Progenitor cell of endocrine pancreas (in vitro differentiated cells): Measurements from ENCODE around the gene LRP6. TPM values are rescaled to one million over a fixed set of nuclear protein-coding genes. Genes with fewer than 3 reads are reported as not detected.
A peak's percentile ranks its signal among the peaks of the same experiment; 100 is the strongest.

ENCODE experiments used
- DNase-seq: peaks from one replicate; pipeline ENCODE4 v3.0.0; 2021; ENCODE audit warnings: low spot score; ENCODE audit not compliant: unreplicated experiment
- H3K27ac Mint-ChIP-seq: 2 replicates; pipeline ENCODE4 v1.8.0; 2021; ENCODE audit warnings: mild to moderate bottlenecking, moderate library complexity, mixed read lengths
- H3K27me3 Mint-ChIP-seq: 2 replicates; pipeline ENCODE4 v1.8.0; 2021; ENCODE audit warnings: mixed read lengths
- H3K36me3 Mint-ChIP-seq: 2 replicates; pipeline ENCODE4 v1.8.0; 2022; ENCODE audit warnings: mixed read lengths; ENCODE audit not compliant: insufficient read depth
- H3K4me1 Mint-ChIP-seq: 2 replicates; pipeline ENCODE4 v1.8.0; 2021; ENCODE audit warnings: low read depth, mixed read lengths
- H3K4me3 Mint-ChIP-seq: 2 replicates; pipeline ENCODE4 v1.8.0; 2021; ENCODE audit warnings: low read depth, mild to moderate bottlenecking, moderate library complexity, mixed read lengths
- H3K9me3 Mint-ChIP-seq: 2 replicates; pipeline ENCODE4 v1.8.0; 2021; ENCODE audit warnings: low read depth, mixed read lengths
- CTCF ChIP-seq: fragments of 200-600 bp; sonication (generic); IDR thresholded peaks from one replicate; pipeline ENCODE4 v1.5.0; 2021; ENCODE audit warnings: antibody characterized with exemption, mild to moderate bottlenecking; ENCODE audit not compliant: unreplicated experiment
- total RNA-seq: library from RNA; stranded (reverse); gene quantifications from 2 replicates; pipeline ENCODE4 v1.2.1, GENCODE V29; 2021

The LRP6 gene
- total RNA-seq, 1 donor from 2014 or later: 163 TPM

- no peak for DNase-seq
- peaks cover 9% of the 10 kb centered on the region for H3K4me1 Mint-ChIP-seq
- H3K27me3 Mint-ChIP-seq: peaks cover 6% of the 10 kb centered on the region
- H3K27ac Mint-ChIP-seq: peak overlapping the region; percentile 42
- H3K4me3 Mint-ChIP-seq: no peak overlapping the region
- no peaks in the 10 kb centered on the region for H3K9me3 Mint-ChIP-seq
- H3K36me3 Mint-ChIP-seq: peaks cover 2% of the 10 kb centered on the region
- no peak for TF ChIP-seq CTCF
Observed at GRCh38 chr12:12081836-12082497, 184.9 kb downstream of the LRP6 start.

GRCh38 chr12:12079291-12079690 is 187.6 kb downstream of the LRP6 start:
- H3K27ac Mint-ChIP-seq: no peak overlapping the region
- H3K27me3 Mint-ChIP-seq: peaks cover 6% of the 10 kb centered on the region
- TF ChIP-seq CTCF: no peak
- H3K4me3 Mint-ChIP-seq: no peak overlapping the region
- no peaks in the 10 kb centered on the region for H3K36me3 Mint-ChIP-seq
- no peaks in the 10 kb centered on the region for H3K9me3 Mint-ChIP-seq
- H3K4me1 Mint-ChIP-seq: peaks cover 3% of the 10 kb centered on the region
- DNase-seq: no peak

- no peak for TF ChIP-seq CTCF
- DNase-seq: peak; percentile 36
- H3K4me3 Mint-ChIP-seq: peak overlapping the region; percentile 43
Observed at GRCh38 chr12:12072064-12072760, 194.6 kb downstream of the LRP6 start.

GRCh38 chr12:12070674-12071656 is 195.9 kb downstream of the LRP6 start, which contains the start of gene BCL2L14:
Gene BCL2L14, plus strand, starts transcription at chr12:12070939. Its CDS starts 8,367 bp downstream, at chr12:12079306.
- TF ChIP-seq CTCF: no peak
- DNase-seq: no peak
- peaks cover 12% of the 10 kb centered on the region for H3K27me3 Mint-ChIP-seq
- no peaks in the 10 kb centered on the region for H3K36me3 Mint-ChIP-seq
- peaks cover 4% of the 10 kb centered on the region for H3K9me3 Mint-ChIP-seq
- peak within 1 kb of the TSS; percentile 3 for H3K4me3 Mint-ChIP-seq
- H3K27ac Mint-ChIP-seq: peak within 1 kb of the TSS; percentile 14
- H3K4me1 Mint-ChIP-seq: peaks cover 28% of the 10 kb centered on the region

More at GRCh38 chr12:12072064-12072760, 194.6 kb downstream of the LRP6 start:
- H3K36me3 Mint-ChIP-seq: no peaks in the 10 kb centered on the region
- H3K4me1 Mint-ChIP-seq: peaks cover 27% of the 10 kb centered on the region
- peak overlapping the region; percentile 81 for H3K27ac Mint-ChIP-seq
- peaks cover 9% of the 10 kb centered on the region for H3K27me3 Mint-ChIP-seq
- H3K9me3 Mint-ChIP-seq: peaks cover 4% of the 10 kb centered on the region
